Common myeloid progenitor, CD34-positive (primary cell): ENCODE results near the gene PKHD1.

ENCODE experiments used
- CTCF ChIA-PET: fragments of 350-600 bp; sonication (Branson Sonifier 250); formaldehyde crosslinking; loops from one replicate; lab custom pipeline; 2021; ENCODE audit warnings: antibody characterized with exemption; lab: Charles Lee
- POLR2A ChIA-PET: fragments of 350-600 bp; sonication (Branson Sonifier 250); formaldehyde crosslinking; loops from one replicate; lab custom pipeline; 2021; ENCODE audit warnings: antibody characterized with exemption; lab: Charles Lee
- DNase-seq, 3 donors: peaks; one replicate each; pipeline versions ENCODE4 v3.0.0 to v3.0.0-alpha.2; 2013
- H3K27ac ChIP-seq, 2 experiments: 1 replicate in 1 of 2; 2 replicates in 1 of 2; pipeline ENCODE4 v1.7.0; 2013; ENCODE audit warnings: inconsistent platforms in 2 of 2, low read length in 2 of 2, mild to moderate bottlenecking in 2 of 2, low read depth in 1 of 2, moderate library complexity in 1 of 2; ENCODE audit not compliant: severe bottlenecking in 2 of 2, insufficient read depth in 1 of 2, poor library complexity in 1 of 2
- H3K27me3 ChIP-seq, 5 experiments: replicated peaks in 2 of 5; 1 replicate in 3 of 5; 2 replicates in 2 of 5; pipeline versions ENCODE4 v1.6.1 to v1.7.0; 2013; ENCODE audit warnings: low read length in 4 of 5, mild to moderate bottlenecking in 2 of 5, moderate library complexity in 2 of 5, inconsistent platforms in 1 of 5; ENCODE audit not compliant: insufficient read depth in 5 of 5, control insufficient read depth in 4 of 5
- H3K36me3 ChIP-seq, 4 experiments: 1 replicate in 2 of 4; 2 replicates in 2 of 4; pipeline versions ENCODE4 v1.6.1 to v1.7.0; 2013; ENCODE audit warnings: low read length in 3 of 4, control low read depth in 1 of 4, mild to moderate bottlenecking in 1 of 4; ENCODE audit not compliant: control insufficient read depth in 4 of 4, insufficient read depth in 4 of 4
- H3K4me1 ChIP-seq, 4 experiments: 1 replicate in 3 of 4; 2 replicates in 1 of 4; pipeline versions ENCODE4 v1.6.1 to v1.7.1; 2013; ENCODE audit warnings: low read length in 3 of 4, mild to moderate bottlenecking in 3 of 4, control low read depth in 1 of 4, inconsistent platforms in 1 of 4, moderate library complexity in 1 of 4; ENCODE audit not compliant: control insufficient read depth in 4 of 4, insufficient read depth in 4 of 4; ENCODE audit errors: control extremely low read depth in 1 of 4
- H3K4me3 ChIP-seq, 7 experiments: 1 replicate in 4 of 7; 2 replicates in 3 of 7; pipeline versions ENCODE4 v1.5.1 to v1.7.0; 2013; ENCODE audit warnings: mild to moderate bottlenecking in 7 of 7, low read length in 6 of 7, moderate library complexity in 6 of 7, inconsistent platforms in 2 of 7, low read depth in 2 of 7, control low read depth in 1 of 7; ENCODE audit not compliant: insufficient read depth in 4 of 7, control insufficient read depth in 1 of 7; ENCODE audit errors: extremely low read depth in 1 of 7
- H3K9me3 ChIP-seq, 5 experiments: 1 replicate in 4 of 5; 2 replicates in 1 of 5; pipeline versions ENCODE4 v1.6.1 to v1.7.1; 2013; ENCODE audit warnings: low read length in 4 of 5, mild to moderate bottlenecking in 2 of 5, inconsistent platforms in 1 of 5, low read depth in 1 of 5, moderate library complexity in 1 of 5; ENCODE audit not compliant: control insufficient read depth in 4 of 5, insufficient read depth in 2 of 5; ENCODE audit errors: control extremely low read depth in 1 of 5
- WGBS: methylation state at CpG from one replicate; pipeline ENCODE4 v1.1.5; 2013; ENCODE audit not compliant: insufficient coverage; 5-methylcytosine and 5-hydroxymethylcytosine counted together

The PKHD1 gene

GRCh38 chr6:51584163-51584562, 503.2 kb downstream of the PKHD1 start:
- ChIA-PET POLR2A (no interaction called here), CTCF (no interaction called here)
- no peaks in the 10 kb centered on the region for H3K36me3 ChIP-seq
- no peaks in the 10 kb centered on the region for H3K9me3 ChIP-seq
- no peak for DNase-seq
- no peak overlapping the region for H3K4me3 ChIP-seq
- 100% methylated on average over 1 of the region's 3 CpGs for WGBS
- no peaks in the 10 kb centered on the region for H3K27me3 ChIP-seq
- no peaks in the 10 kb centered on the region for H3K4me1 ChIP-seq
- H3K27ac ChIP-seq: no peak overlapping the region

- WGBS: 82% methylated on average over 3 of the region's 5 CpGs
- DNase-seq: no peak
- POLR2A ChIA-PET: no interaction called here
- Histone ChIP-seq H3K9me3 (peaks cover 0 to 3% (median 0%) of the 10 kb centered on the region in 5 experiments), H3K27me3 (no peaks in the 10 kb centered on the region), H3K4me3 (no peak overlapping the region), H3K27ac (no peak overlapping the region), H3K36me3 (no peaks in the 10 kb centered on the region), H3K4me1 (no peaks in the 10 kb centered on the region)
- CTCF ChIA-PET: no interaction called here
Observed at GRCh38 chr6:51578994-51579393, 508.4 kb downstream of the PKHD1 start.

DNA sequence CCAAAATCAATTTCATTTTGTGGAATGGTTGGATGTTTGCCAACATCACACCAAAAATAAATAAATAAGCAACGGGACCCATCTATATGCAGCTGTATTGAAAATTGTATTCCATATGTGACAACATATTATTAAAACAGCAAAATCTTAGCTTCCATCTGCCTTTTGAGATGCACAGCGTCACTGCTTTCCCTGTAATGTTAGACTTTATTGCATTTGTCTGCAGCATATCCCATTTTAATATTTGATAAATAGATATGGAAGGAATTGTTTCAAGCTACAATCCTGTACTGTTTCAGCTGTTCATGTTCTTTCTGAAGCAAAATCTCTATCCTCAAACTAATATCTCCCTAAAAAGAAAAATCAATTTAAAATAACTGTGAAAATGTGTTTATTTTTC, 509.1 kb downstream of the PKHD1 start:
- ChIA-PET CTCF (no interaction called here), POLR2A (no interaction called here)
- Histone ChIP-seq H3K27ac (no peak overlapping the region), H3K36me3 (no peaks in the 10 kb centered on the region), H3K4me1 (no peaks in the 10 kb centered on the region), H3K4me3 (no peak overlapping the region), H3K9me3 (peaks cover 0 to 3% (median 0%) of the 10 kb centered on the region in 5 experiments), H3K27me3 (no peaks in the 10 kb centered on the region)
- 100% methylated on average over 1 of the region's 2 CpGs for WGBS
- no peak for DNase-seq

DNA sequence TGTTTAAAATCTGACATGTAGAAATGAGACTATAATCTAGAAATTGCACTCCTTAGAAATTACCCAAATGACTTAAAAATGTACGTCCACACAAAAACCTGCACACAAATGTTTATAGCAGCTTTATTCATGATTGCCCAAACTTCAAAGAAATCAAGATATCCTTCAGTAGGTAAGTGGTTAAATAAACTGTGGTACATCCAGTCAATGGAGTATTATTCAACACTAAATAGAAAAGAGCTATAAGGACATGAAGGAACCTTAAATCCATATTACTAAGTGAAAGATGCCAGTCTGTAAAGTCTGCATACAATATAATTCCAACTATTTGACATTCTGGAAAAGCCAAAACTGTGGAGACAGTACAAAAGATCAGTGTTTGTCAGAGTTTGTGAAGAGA, 513.4 kb downstream of the PKHD1 start:
- H3K4me1 ChIP-seq: no peaks in the 10 kb centered on the region
- no peak for DNase-seq
- no peaks in the 10 kb centered on the region for H3K27me3 ChIP-seq
- H3K9me3 ChIP-seq: peaks cover 0 to 3% (median 0%) of the 10 kb centered on the region in 5 experiments
- H3K4me3 ChIP-seq: no peak overlapping the region
- ChIA-PET POLR2A (no interaction called here), CTCF (no interaction called here)
- H3K36me3 ChIP-seq: no peaks in the 10 kb centered on the region
- no CpG with 5 or more reads among the region's 1 CpG for WGBS
- H3K27ac ChIP-seq: no peak overlapping the region

- peaks cover 0 to 1% (median 0%) of the 10 kb centered on the region in 5 experiments for H3K9me3 ChIP-seq
- ChIA-PET POLR2A (no interaction called here), CTCF (no interaction called here)
- H3K27me3 ChIP-seq: no peaks in the 10 kb centered on the region
- no CpG with 5 or more reads among the region's 1 CpG for WGBS
- no peak overlapping the region for H3K4me3 ChIP-seq
- no peaks in the 10 kb centered on the region for H3K4me1 ChIP-seq
- no peaks in the 10 kb centered on the region for H3K36me3 ChIP-seq
- DNase-seq: no peak
- H3K27ac ChIP-seq: no peak overlapping the region
Observed at GRCh38 chr6:51571168-51571567, 516.2 kb downstream of the PKHD1 start.

DNA sequence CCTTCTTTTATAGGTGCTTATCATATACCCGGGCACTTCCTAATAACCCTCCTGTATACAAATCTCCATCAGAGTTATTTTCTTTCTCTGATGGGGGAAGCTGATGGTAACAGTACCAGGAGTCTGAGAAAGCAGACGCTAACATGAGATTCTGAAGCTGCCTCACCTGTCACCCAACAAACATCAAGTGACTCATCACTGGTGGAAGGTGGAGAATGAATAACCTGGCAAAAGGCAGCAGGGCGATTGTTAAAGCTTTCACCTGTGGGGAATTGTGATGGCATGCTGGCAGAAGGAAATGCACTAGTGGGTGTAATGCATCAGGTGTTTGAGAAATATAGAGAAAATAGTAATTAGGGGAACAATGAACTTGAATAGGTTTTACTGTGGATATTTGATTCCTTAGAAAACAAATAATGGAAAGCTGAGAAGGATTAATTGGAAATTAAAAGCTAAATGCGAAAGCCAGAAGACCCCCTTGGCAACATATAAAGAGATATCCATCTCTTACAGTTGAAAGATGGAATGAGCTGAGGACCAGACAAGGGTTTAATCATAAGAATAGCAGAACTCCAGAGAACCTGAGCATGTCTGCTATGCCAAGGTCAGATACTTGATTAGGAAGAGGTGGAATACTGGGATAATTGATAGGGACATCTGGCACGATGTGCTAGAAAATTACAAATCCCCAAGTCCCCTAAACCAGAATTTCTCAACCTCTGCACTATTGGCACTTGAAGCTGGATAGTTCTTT, 517.1 kb downstream of the PKHD1 start:
- POLR2A ChIA-PET: no interaction called here
- no peak overlapping the region for H3K27ac ChIP-seq
- no peaks in the 10 kb centered on the region for H3K4me1 ChIP-seq
- no peak overlapping the region for H3K4me3 ChIP-seq
- no peaks in the 10 kb centered on the region for H3K27me3 ChIP-seq
- DNase-seq: no peak
- 90% methylated on average over 2 of the region's 5 CpGs for WGBS
- no peaks in the 10 kb centered on the region for H3K36me3 ChIP-seq
- CTCF ChIA-PET: no interaction called here
- no peaks in the 10 kb centered on the region for H3K9me3 ChIP-seq

DNA sequence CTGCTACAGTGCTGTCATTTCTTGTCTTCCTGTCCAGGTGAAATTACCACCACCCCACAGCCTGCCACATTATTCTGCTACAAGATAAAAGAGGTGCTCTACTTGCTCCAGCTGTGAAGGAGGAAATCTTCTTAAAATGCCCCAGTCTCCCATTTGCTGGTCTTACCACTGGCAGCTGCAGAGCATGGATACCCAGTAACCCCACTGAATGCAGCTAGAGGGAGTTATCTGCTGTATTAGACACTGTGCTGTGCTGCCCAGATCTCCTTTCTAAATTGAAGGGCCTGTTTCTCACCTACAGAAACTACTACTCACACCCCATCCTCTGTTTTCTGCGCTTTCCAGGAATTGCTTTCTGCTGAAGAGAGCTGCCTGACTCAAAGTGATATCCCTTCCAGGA, 517.8 kb downstream of the PKHD1 start:
- Histone ChIP-seq H3K27me3 (no peaks in the 10 kb centered on the region), H3K36me3 (no peaks in the 10 kb centered on the region), H3K9me3 (no peaks in the 10 kb centered on the region), H3K4me1 (no peaks in the 10 kb centered on the region), H3K27ac (no peak overlapping the region), H3K4me3 (no peak overlapping the region)
- no peak for DNase-seq
- ChIA-PET POLR2A (no interaction called here), CTCF (no interaction called here)
- 100% methylated on average over 1 of the region's 1 CpG for WGBS
